Neural progenitor cell (in vitro differentiated cells): Measurements from ENCODE around the gene PIWIL4. TPM values are rescaled to one million over a fixed set of nuclear protein-coding genes. Genes with fewer than 3 reads are reported as not detected.

Experiments
- DNase-seq: peaks from one replicate; pipeline ENCODE4 v3.0.0-alpha.2; 2016; ENCODE audit warnings: low spot score
- H2AFZ ChIP-seq: fragments of 200-600 bp; sonication (generic); replicated peaks from 2 replicates; pipeline ENCODE4 v1.6.1; 2016; ENCODE audit warnings: antibody characterized with exemption
- H3F3A ChIP-seq: fragments of 200-600 bp; sonication (generic); 2 replicates; pipeline ENCODE4 v1.6.1; 2016; ENCODE audit warnings: antibody characterized with exemption, low read depth
- H3K27ac ChIP-seq: fragments of 200-600 bp; sonication (generic); 2 replicates; pipeline ENCODE4 v1.5.1; 2016; ENCODE audit warnings: mild to moderate bottlenecking
- H3K27me3 ChIP-seq: fragments of 200-600 bp; sonication (generic); 2 replicates; pipeline ENCODE4 v1.6.1; 2016; ENCODE audit warnings: mild to moderate bottlenecking, moderate library complexity
- H3K36me3 ChIP-seq: fragments of 200-600 bp; sonication (generic); 2 replicates; pipeline ENCODE4 v1.5.1; 2016
- H3K4me1 ChIP-seq: fragments of 200-600 bp; sonication (generic); 2 replicates; pipeline ENCODE4 v1.6.1; 2016; ENCODE audit warnings: mixed run types
- H3K4me2 ChIP-seq: fragments of 200-600 bp; sonication (generic); 2 replicates; pipeline ENCODE4 v1.6.1; 2016
- H3K4me3 ChIP-seq: fragments of 200-600 bp; sonication (generic); 2 replicates; pipeline ENCODE4 v1.5.1; 2016
- H3K79me2 ChIP-seq: fragments of 200-600 bp; sonication (generic); 2 replicates; pipeline ENCODE4 v1.6.1; 2016; ENCODE audit warnings: low read depth
- H3K9ac ChIP-seq: fragments of 200-600 bp; sonication (generic); 2 replicates; pipeline ENCODE4 v1.6.1; 2016
- H3K9me3 ChIP-seq: fragments of 200-600 bp; sonication (generic); 2 replicates; pipeline ENCODE4 v1.5.1; 2016; ENCODE audit warnings: low read depth
- H4K20me1 ChIP-seq: fragments of 200-600 bp; sonication (generic); 2 replicates; pipeline ENCODE4 v1.6.1; 2016; ENCODE audit warnings: low read depth
- H3K27ac Mint-ChIP-seq: 3 replicates; pipeline ENCODE4 v1.8.0; 2021; ENCODE audit warnings: mixed read lengths
- H3K27me3 Mint-ChIP-seq: 2 replicates; pipeline ENCODE4 v1.8.0; 2022; ENCODE audit warnings: low read depth, mild to moderate bottlenecking, inconsistent platforms, moderate library complexity, mixed read lengths; ENCODE audit not compliant: insufficient read depth
- H3K36me3 Mint-ChIP-seq: 3 replicates; pipeline ENCODE4 v1.8.0; 2021; ENCODE audit warnings: mixed read lengths
- H3K4me1 Mint-ChIP-seq: 3 replicates; pipeline ENCODE4 v1.8.0; 2021; ENCODE audit warnings: mixed read lengths
- H3K4me3 Mint-ChIP-seq: 3 replicates; pipeline ENCODE4 v1.8.0; 2021; ENCODE audit warnings: mild to moderate bottlenecking, moderate library complexity, mixed read lengths
- H3K9me3 Mint-ChIP-seq: 3 replicates; pipeline ENCODE4 v1.8.0; 2020; ENCODE audit warnings: mixed read lengths
- EZH2 ChIP-seq: fragments of 200-600 bp; sonication (generic); IDR thresholded peaks from 2 replicates; pipeline ENCODE4 v1.6.1; 2017; ENCODE audit warnings: antibody characterized with exemption, mild to moderate bottlenecking, moderate library complexity
- EZH2phosphoT487 ChIP-seq: fragments of 200-600 bp; sonication (generic); IDR thresholded peaks from 2 replicates; pipeline ENCODE4 v1.6.1; 2017; ENCODE audit warnings: antibody characterized with exemption
- total RNA-seq: library from RNA; depleted of rRNA; stranded (reverse); fragments of >200 nt; gene quantifications from 2 replicates; pipeline ENCODE4 v1.2.3, GENCODE V29; 2015; ENCODE audit warnings: low replicate concordance
- TF ChIP-seq, protein P1 (sequence below): fragments of 200-600 bp; sonication (generic); IDR thresholded peaks from 2 replicates; pipeline ENCODE4 v1.5.1; 2017; ENCODE audit warnings: antibody characterized with exemption, mild to moderate bottlenecking

The PIWIL4 gene
- total RNA-seq, 1 donor from 2014 or later, result 1.3 TPM

GRCh38 chr11:94602430-94603372, 35.5 kb downstream of the PIWIL4 start:
- H3K4me2 ChIP-seq, result no peak overlapping the region
- no peak overlapping the region for H3K27ac ChIP-seq
- Mint-ChIP-seq H3K4me3 (no peak overlapping the region), H3K4me1 (peaks cover 3% of the 10 kb centered on the region), H3K27ac (no peak overlapping the region), H3K9me3 (no peaks in the 10 kb centered on the region), H3K36me3 (no peaks in the 10 kb centered on the region), H3K27me3 (no peaks in the 10 kb centered on the region)
- H3K4me1 ChIP-seq, result no peaks in the 10 kb centered on the region
- no peaks in the 10 kb centered on the region for H3K9me3 ChIP-seq
- no peak overlapping the region for H3K4me3 ChIP-seq
- DNase-seq, result no peak
- H4K20me1 ChIP-seq, result no peaks in the 10 kb centered on the region
- no peaks in the 10 kb centered on the region for H3K36me3 ChIP-seq
- H3K79me2 ChIP-seq, result no peaks in the 10 kb centered on the region
- H3F3A ChIP-seq, result no peaks in the 10 kb centered on the region
- no peak overlapping the region for H2AFZ ChIP-seq
- no peaks in the 10 kb centered on the region for H3K27me3 ChIP-seq
- no peak overlapping the region for H3K9ac ChIP-seq
- TF ChIP-seq, protein P1, sequence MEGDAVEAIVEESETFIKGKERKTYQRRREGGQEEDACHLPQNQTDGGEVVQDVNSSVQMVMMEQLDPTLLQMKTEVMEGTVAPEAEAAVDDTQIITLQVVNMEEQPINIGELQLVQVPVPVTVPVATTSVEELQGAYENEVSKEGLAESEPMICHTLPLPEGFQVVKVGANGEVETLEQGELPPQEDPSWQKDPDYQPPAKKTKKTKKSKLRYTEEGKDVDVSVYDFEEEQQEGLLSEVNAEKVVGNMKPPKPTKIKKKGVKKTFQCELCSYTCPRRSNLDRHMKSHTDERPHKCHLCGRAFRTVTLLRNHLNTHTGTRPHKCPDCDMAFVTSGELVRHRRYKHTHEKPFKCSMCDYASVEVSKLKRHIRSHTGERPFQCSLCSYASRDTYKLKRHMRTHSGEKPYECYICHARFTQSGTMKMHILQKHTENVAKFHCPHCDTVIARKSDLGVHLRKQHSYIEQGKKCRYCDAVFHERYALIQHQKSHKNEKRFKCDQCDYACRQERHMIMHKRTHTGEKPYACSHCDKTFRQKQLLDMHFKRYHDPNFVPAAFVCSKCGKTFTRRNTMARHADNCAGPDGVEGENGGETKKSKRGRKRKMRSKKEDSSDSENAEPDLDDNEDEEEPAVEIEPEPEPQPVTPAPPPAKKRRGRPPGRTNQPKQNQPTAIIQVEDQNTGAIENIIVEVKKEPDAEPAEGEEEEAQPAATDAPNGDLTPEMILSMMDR, result no peak
- TF ChIP-seq EZH2, result no peak

GRCh38 chr11:94603587-94603986, 36.4 kb downstream of the PIWIL4 start:
- Mint-ChIP-seq H3K9me3 (no peaks in the 10 kb centered on the region), H3K27me3 (no peaks in the 10 kb centered on the region), H3K36me3 (no peaks in the 10 kb centered on the region), H3K4me1 (peaks cover 3% of the 10 kb centered on the region), H3K27ac (no peak overlapping the region), H3K4me3 (no peak overlapping the region)
- H3K79me2 ChIP-seq, result no peaks in the 10 kb centered on the region
- no peaks in the 10 kb centered on the region for H3K9me3 ChIP-seq
- no peaks in the 10 kb centered on the region for H3K36me3 ChIP-seq
- H3K4me1 ChIP-seq, result no peaks in the 10 kb centered on the region
- H3K27me3 ChIP-seq, result no peaks in the 10 kb centered on the region
- H3F3A ChIP-seq, result no peaks in the 10 kb centered on the region
- no peak for DNase-seq
- no peak overlapping the region for H3K9ac ChIP-seq
- no peak overlapping the region for H2AFZ ChIP-seq
- H3K4me2 ChIP-seq, result no peak overlapping the region
- no peak overlapping the region for H3K4me3 ChIP-seq
- TF ChIP-seq EZH2 (no peak), EZH2phosphoT487 (no peak)
- TF ChIP-seq, protein P1, result no peak
- no peak overlapping the region for H3K27ac ChIP-seq
- H4K20me1 ChIP-seq, result no peaks in the 10 kb centered on the region

DNA sequence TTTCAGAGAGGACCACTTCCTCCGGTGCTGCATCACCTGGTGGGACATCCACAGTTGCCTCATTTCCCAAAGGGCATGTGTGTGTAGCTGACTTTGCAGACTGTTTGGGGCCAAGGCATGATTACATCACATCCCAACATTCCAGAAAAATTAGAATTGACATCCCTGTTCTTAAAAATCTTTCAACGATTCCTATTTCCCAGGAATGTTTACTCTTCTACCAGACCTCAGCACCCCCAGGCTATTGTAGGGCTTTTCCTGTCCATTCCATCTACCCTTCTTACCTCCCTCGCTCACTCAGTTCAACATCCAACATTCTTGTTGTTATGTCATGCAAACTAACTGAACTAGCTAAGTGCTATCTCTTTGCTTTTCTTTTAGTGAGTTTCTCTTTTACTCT, 37.3 kb downstream of the PIWIL4 start:
- no peak overlapping the region for H3K27ac Mint-ChIP-seq
- H3K27me3 ChIP-seq, result no peaks in the 10 kb centered on the region
- H3K79me2 ChIP-seq, result no peaks in the 10 kb centered on the region
- H3K36me3 Mint-ChIP-seq, result no peaks in the 10 kb centered on the region
- no peaks in the 10 kb centered on the region for H3K27me3 Mint-ChIP-seq
- H3K9me3 Mint-ChIP-seq, result no peaks in the 10 kb centered on the region
- peaks cover 3% of the 10 kb centered on the region for H3K4me1 Mint-ChIP-seq
- TF ChIP-seq EZH2 (no peak), EZH2phosphoT487 (no peak)
- TF ChIP-seq, protein P1, result no peak
- no peak overlapping the region for H3K9ac ChIP-seq
- no peak for DNase-seq
- no peak overlapping the region for H3K4me3 ChIP-seq
- H3K9me3 ChIP-seq, result no peaks in the 10 kb centered on the region
- no peak overlapping the region for H3K27ac ChIP-seq
- H4K20me1 ChIP-seq, result no peaks in the 10 kb centered on the region
- H3K4me1 ChIP-seq, result no peaks in the 10 kb centered on the region
- H3K4me2 ChIP-seq, result no peak overlapping the region
- no peaks in the 10 kb centered on the region for H3K36me3 ChIP-seq
- H2AFZ ChIP-seq, result no peak overlapping the region
- H3F3A ChIP-seq, result no peaks in the 10 kb centered on the region
- H3K4me3 Mint-ChIP-seq, result no peak overlapping the region
